IPS-15b (cell line): Measurements from ENCODE around the gene IL20RB.

ENCODE experiments used
- H3K27me3 ChIP-seq: one replicate; pipeline ENCODE4 v1.6.1; 2013; ENCODE audit warnings: low read length; ENCODE audit not compliant: control insufficient read depth, insufficient read depth
- H3K36me3 ChIP-seq: one replicate; pipeline ENCODE4 v1.6.1; 2013; ENCODE audit warnings: low read length; ENCODE audit not compliant: control insufficient read depth, insufficient read depth
- H3K4me1 ChIP-seq: one replicate; pipeline ENCODE4 v1.6.1; 2013; ENCODE audit warnings: mild to moderate bottlenecking, low read length; ENCODE audit not compliant: control insufficient read depth, insufficient read depth
- H3K4me3 ChIP-seq: one replicate; pipeline ENCODE4 v1.5.1; 2013; ENCODE audit warnings: low read depth, low read length
- H3K9ac ChIP-seq: one replicate; pipeline ENCODE4 v1.6.1; 2013; ENCODE audit warnings: low read depth, mild to moderate bottlenecking, low read length
- H3K9me3 ChIP-seq: one replicate; pipeline ENCODE4 v1.6.1; 2013; ENCODE audit warnings: mild to moderate bottlenecking, low read length; ENCODE audit not compliant: control insufficient read depth, insufficient read depth

IL20RB gene

DNA sequence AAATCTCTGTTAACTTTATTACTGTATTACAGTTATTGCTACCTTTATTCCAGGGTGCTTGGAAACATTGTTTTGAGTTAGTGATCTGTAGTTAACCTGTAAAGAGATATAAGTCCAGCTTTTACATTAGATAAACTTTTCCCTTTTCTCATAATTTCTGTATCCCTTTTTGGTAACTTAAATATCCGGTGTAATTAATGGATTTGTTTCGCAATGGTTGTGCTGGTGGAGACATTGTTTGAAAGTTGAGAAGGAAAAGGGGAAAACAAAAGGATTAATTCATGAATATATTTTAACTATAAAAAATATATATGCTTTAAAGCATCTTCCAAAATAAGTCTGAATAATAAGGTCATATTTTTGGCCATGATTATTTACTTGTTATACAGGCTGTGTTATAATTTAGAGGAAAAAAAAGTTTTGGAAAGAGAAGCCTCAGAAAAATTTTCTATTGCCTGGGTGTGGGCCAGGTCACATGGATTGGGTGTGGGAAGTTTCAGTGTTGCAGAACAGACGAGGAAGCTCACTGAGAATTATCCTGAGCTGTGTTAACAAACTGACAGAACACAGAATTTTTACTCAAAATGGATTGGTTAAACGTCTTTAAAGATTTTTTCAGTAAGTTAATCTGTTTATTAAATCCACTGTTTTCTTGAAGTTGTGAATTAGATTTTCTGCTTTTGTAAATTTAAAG is 27.7 kb upstream of the IL20RB start:
- Histone ChIP-seq H3K4me3 (no peak overlapping the region), H3K4me1 (no peaks in the 10 kb centered on the region), H3K9me3 (no peaks in the 10 kb centered on the region), H3K9ac (no peak overlapping the region), H3K27me3 (no peaks in the 10 kb centered on the region), H3K36me3 (no peaks in the 10 kb centered on the region)

DNA sequence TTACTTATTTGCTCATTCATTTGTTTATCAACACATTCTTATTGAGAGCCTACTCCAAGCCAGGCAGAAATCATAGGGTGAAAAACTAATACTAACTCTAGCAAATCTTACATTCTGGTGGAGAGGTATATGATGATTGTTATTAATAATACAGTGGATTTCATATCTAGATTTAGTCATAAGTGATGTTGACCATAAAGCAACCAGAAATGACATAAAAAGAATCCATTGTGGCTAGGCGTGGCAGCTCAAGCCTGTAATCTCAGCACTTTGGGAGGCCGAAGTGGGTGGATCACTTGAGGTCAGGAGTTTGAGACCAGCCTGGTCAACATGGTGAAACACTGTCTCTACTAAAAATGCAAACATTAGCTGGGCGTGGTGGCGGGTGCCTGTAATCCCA is 26.2 kb upstream of the IL20RB start:
- Histone ChIP-seq H3K4me3 (no peak overlapping the region), H3K27me3 (no peaks in the 10 kb centered on the region), H3K36me3 (no peaks in the 10 kb centered on the region), H3K4me1 (no peaks in the 10 kb centered on the region), H3K9ac (no peak overlapping the region), H3K9me3 (no peaks in the 10 kb centered on the region)

DNA sequence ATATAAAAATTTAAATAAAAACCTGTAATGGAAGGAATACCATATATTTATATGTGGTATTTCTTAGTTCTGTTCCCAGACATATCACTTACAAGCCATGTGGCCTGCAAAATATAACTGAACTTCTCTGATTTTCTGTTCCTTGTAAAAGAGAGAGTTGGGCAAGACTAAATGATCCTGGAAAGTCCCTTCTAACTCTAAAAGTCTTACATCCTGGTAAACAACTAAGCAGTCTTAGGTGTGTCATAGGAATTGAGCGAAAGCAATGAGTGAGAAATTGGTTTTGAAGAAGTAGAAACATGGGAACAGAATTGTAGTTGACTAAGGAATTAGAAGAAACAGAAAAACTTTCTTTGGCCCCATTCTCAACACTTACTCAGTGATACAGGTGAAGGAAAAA is 25.3 kb upstream of the IL20RB start:
- Histone ChIP-seq H3K9me3 (no peaks in the 10 kb centered on the region), H3K4me1 (no peaks in the 10 kb centered on the region), H3K27me3 (no peaks in the 10 kb centered on the region), H3K9ac (no peak overlapping the region), H3K36me3 (no peaks in the 10 kb centered on the region), H3K4me3 (no peak overlapping the region)

DNA sequence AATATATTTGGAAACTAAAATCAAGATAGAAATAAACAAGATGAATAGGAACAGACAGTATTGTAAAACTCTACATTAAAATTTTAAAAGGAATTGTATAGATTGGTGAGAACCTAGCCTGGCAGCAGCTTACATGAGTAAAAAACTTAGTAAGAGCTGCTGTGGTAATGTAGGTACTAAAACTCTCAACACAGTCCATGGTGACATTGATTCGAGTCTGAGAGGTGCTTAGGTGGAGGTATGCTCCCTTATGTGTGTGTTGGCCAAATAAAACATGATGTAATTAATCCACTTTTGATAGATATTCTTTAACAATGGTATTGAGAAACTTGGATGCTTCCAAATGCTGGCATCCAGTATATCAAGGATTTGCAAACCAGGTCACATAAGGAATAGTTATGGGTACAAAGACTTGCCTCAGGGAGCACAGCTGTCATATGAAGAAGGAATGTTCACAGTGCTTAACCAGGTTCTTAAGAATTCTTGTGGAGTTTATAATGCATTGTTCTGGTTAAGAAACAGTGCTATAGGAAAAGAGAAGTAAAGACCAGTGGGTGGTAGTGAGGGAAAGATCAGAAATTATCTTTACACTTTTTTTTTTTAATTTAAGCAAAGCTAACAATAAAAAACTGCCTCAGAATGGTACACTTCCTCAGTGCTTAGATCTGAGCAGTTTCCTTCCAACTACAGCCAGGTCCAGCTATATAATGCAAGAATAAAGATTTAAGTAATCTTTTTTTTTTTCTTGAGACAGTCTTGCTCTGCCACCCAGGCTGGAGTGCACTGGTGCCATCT is 24.6 kb upstream of the IL20RB start:
- H3K27me3 ChIP-seq, result no peaks in the 10 kb centered on the region
- no peaks in the 10 kb centered on the region for H3K4me1 ChIP-seq
- H3K36me3 ChIP-seq, result no peaks in the 10 kb centered on the region
- no peak overlapping the region for H3K9ac ChIP-seq
- no peak overlapping the region for H3K4me3 ChIP-seq
- no peaks in the 10 kb centered on the region for H3K9me3 ChIP-seq

DNA sequence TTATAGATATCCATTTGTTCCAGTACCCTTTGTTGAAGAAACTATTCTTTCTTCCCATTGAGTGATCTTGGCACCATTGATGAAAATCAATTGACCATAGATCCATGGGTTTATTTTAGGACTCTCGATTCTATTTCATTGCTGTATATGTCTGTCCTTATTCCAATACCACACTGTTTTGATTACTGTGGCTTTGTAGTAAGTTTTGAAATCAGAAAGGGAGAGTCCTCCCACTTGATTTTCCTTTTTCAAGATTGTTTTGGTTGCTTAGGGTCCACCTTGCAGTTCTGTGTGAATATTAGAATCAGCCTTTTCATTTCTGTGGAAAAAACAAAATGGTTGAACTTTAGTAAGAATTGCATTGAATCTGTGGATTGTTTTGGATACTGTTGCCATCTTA is 20.6 kb upstream of the IL20RB start:
- Histone ChIP-seq H3K4me3 (no peak overlapping the region), H3K9ac (no peak overlapping the region), H3K9me3 (no peaks in the 10 kb centered on the region), H3K36me3 (no peaks in the 10 kb centered on the region), H3K27me3 (no peaks in the 10 kb centered on the region), H3K4me1 (peaks cover 3% of the 10 kb centered on the region)

DNA sequence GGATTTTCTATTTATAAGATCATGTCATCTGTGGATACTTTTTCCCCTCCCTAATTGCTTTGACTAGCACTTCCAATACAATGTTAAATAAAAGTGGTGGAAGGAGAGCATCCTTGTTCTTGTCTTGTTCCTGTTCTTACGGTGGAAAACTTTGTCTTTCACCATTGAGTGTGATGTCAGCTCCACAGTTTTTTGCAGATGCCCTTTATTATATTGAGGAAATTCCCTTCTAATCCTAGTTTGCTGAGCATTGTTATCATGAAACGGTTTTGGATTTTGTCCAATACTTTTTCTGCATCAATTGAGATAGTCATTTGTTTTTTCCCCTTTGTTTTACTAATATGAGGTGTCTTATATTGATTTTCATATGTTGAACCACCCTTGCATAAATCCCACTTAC is 19.9 kb upstream of the IL20RB start:
- H3K36me3 ChIP-seq, result no peaks in the 10 kb centered on the region
- no peaks in the 10 kb centered on the region for H3K27me3 ChIP-seq
- H3K9me3 ChIP-seq, result no peaks in the 10 kb centered on the region
- H3K4me3 ChIP-seq, result no peak overlapping the region
- no peak overlapping the region for H3K9ac ChIP-seq
- H3K4me1 ChIP-seq, result peaks cover 10% of the 10 kb centered on the region

DNA sequence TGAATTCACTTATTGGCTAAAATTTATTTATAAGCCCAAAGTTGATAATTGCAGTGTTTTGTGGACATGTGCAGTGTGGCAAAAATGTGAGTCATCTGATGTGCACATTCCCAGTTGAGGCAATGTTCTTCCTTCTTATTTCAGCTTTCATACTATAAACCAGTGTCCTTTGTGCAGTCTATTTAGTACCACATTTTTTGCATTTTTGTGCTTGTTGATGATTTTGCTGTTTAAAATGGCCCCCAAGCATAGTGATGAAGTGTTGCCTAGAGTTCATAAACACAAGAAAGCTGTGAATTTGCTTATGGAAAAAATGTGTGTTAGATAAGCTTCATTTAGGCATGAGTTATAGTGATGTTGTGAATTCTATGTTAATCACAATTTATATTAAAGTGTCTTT is 19.4 kb upstream of the IL20RB start:
- no peaks in the 10 kb centered on the region for H3K36me3 ChIP-seq
- no peaks in the 10 kb centered on the region for H3K27me3 ChIP-seq
- H3K9me3 ChIP-seq, result no peaks in the 10 kb centered on the region
- no peak overlapping the region for H3K9ac ChIP-seq
- H3K4me3 ChIP-seq, result no peak overlapping the region
- peaks cover 15% of the 10 kb centered on the region for H3K4me1 ChIP-seq

DNA sequence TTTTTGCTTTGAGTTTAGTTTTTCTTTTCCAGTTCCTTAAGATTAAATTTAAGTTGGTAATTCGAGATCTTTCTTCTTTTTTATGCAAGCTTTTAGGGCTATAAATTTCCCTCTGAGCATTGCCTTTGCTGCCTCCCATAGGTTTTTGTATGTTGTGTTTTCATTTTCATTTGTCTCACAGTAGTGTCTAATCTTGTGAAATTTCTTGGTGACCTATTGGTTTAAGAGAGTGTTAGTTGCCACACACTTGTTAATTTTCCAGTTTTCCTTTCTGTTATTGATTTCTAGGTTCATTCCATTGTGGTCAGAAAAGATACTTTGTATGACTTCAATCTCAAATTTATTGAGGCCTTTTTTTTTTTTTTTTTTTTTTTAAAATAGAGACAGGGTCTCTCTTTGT is 18.3 kb upstream of the IL20RB start:
- H3K4me1 ChIP-seq, result peaks cover 19% of the 10 kb centered on the region
- no peaks in the 10 kb centered on the region for H3K9me3 ChIP-seq
- H3K9ac ChIP-seq, result no peak overlapping the region
- no peaks in the 10 kb centered on the region for H3K36me3 ChIP-seq
- no peak overlapping the region for H3K4me3 ChIP-seq
- no peaks in the 10 kb centered on the region for H3K27me3 ChIP-seq

DNA sequence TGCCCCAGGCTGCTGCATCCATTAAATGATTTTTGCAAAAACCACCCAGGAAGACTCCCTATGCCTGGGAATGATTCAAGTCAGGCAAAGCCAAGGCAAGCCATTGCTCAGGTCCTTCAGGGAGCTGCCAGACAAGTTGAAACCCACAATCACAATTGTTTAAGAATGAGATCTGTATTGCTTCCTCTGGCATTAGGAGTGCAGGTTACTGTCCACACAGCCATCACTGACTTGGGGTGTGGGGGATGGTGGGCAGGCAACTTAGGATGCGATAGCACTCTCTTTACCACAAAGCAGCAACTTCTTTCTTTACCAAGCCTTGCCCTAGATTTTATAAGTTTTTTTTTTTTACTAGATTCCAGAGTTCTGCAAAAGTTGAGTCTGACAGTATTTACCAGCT is 15.0 kb upstream of the IL20RB start:
- Histone ChIP-seq H3K36me3 (no peaks in the 10 kb centered on the region), H3K27me3 (no peaks in the 10 kb centered on the region), H3K4me1 (peaks cover 19% of the 10 kb centered on the region), H3K9me3 (no peaks in the 10 kb centered on the region), H3K9ac (no peak overlapping the region), H3K4me3 (no peak overlapping the region)

DNA sequence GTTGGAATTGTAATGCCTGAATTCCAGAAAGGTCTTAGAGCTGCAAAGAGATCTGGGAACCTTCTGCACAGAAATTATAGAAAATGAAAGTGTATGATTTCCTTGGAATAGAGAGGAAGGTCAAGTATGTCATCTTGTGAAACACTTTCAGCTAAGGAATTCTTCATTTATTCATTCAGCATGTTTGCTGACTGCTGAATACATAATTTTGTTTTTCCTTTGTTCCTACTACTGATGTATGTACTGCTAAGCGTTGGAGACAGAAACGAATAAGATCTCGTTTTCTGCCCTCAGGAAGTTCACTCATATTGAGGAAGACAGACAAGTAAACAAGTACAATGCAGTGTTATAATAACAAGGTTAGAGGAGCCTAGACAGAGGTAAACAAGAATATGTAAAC is 14.3 kb upstream of the IL20RB start:
- Histone ChIP-seq H3K27me3 (no peaks in the 10 kb centered on the region), H3K9me3 (no peaks in the 10 kb centered on the region), H3K36me3 (no peaks in the 10 kb centered on the region), H3K9ac (no peak overlapping the region), H3K4me3 (no peak overlapping the region), H3K4me1 (peaks cover 19% of the 10 kb centered on the region)

DNA sequence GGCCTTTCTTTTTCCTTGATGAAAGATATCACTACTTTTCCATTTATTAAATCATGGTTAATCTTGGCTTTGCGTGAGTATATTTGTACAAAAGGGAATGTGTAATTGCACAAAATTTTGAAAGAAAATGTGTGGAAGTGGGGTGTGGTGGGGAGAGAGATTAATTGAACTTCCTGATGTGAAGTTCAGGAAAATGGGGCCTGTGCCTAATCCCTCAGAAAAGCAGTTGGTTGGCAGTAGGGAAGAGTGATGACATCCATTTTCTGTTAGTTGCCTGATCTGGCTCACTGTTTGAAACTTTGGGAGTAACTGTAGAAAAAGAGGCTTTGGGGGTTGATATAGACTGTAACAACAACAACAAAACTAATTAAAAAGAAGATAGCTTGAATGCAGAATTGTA is 10.8 kb upstream of the IL20RB start:
- Histone ChIP-seq H3K9me3 (no peaks in the 10 kb centered on the region), H3K4me3 (no peak overlapping the region), H3K4me1 (peaks cover 17% of the 10 kb centered on the region), H3K36me3 (no peaks in the 10 kb centered on the region), H3K27me3 (no peaks in the 10 kb centered on the region), H3K9ac (no peak overlapping the region)

DNA sequence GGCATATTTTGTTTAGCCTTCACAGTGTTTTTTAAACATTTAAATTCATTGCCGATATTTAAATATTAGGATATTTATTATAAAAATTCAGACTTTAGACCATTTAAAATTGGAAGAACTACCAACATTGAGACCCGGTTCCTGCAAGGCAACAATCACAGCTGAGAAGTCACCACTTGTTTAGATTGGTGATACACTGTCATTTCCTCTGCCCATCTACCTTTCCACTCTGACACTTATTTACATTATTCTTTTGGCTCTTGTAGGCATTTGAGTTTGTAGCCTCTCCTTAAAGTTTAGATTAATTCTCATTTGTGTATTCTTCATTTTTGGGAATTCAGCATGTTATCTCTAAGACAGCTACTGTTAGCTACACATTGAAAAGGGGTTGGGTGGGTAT is 10.3 kb upstream of the IL20RB start:
- H3K4me1 ChIP-seq, result peaks cover 12% of the 10 kb centered on the region

More for the DNA sequence above, 10.3 kb upstream of the IL20RB start:
- Histone ChIP-seq H3K36me3 (no peaks in the 10 kb centered on the region), H3K9ac (no peak overlapping the region), H3K9me3 (no peaks in the 10 kb centered on the region), H3K4me3 (no peak overlapping the region), H3K27me3 (no peaks in the 10 kb centered on the region)
